GM19438 (cell line): Measurements from ENCODE around the gene TLNRD1.
A peak's percentile ranks its signal among the peaks of the same experiment; 100 is the strongest.

Experiments
- ATAC-seq: cut with Tn5 transposase; IDR thresholded peaks from one replicate; pipeline ENCODE4 v1.9.1; 2021; ENCODE audit warnings: low read depth; ENCODE audit not compliant: unreplicated experiment

TLNRD1 gene

GRCh38 chr15:81001152-81002008 is 657 bp downstream of the TLNRD1 start:
- peak; percentile 34 for ATAC-seq

DNA sequence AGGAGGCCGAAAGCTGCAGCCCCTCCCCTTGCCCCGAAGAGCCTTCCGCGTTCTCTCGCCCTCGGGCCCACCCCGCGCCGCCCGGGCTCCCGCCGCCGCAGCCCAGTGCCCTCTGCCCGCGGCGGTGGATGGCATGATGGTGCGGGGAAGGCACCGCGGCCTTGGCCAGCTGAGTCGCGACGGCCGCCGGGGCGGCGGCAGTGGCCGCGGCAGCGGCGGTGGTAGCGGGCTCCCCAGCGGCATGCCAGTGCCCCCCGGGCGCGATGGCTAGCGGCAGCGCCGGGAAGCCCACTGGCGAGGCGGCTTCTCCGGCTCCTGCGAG is 1.2 kb downstream of the TLNRD1 start:
- no peak for ATAC-seq

- no peak for ATAC-seq
Measured at GRCh38 chr15:81002331-81003096, 1.8 kb downstream of the TLNRD1 start.

GRCh38 chr15:81003097-81003350 is 2.3 kb downstream of the TLNRD1 start:
- no peak for ATAC-seq

DNA sequence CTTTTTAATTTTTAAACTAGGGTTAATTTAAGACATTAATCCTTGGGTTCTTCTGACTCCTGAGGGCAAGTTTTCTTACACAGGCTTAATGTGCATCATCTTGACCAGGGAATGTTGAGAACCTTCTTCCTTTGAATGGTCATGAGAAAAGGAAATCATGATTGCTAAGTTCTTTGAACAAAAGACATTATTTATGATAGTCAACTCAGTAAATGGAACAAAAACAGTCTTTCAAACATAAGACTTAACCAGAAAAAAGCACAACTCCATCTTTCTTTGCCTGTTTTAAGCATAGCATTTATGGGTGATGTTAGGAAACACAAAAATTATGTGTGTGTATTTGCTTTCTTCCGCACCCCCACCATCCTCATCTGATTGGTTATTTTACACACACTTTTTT is 5.4 kb downstream of the TLNRD1 start:
- no peak for ATAC-seq

- no peak for ATAC-seq
Measured at GRCh38 chr15:81007428-81008064, 6.8 kb downstream of the TLNRD1 start.

- no peak for ATAC-seq
Measured at GRCh38 chr15:81008312-81008711, 7.6 kb downstream of the TLNRD1 start.

- no peak for ATAC-seq
Measured at GRCh38 chr15:81010086-81010485, 9.4 kb downstream of the TLNRD1 start.

GRCh38 chr15:81011593-81011992 is 10.9 kb downstream of the TLNRD1 start:
- ATAC-seq, result no peak

- ATAC-seq, result no peak
Measured at GRCh38 chr15:81012588-81012987, 11.9 kb downstream of the TLNRD1 start.

DNA sequence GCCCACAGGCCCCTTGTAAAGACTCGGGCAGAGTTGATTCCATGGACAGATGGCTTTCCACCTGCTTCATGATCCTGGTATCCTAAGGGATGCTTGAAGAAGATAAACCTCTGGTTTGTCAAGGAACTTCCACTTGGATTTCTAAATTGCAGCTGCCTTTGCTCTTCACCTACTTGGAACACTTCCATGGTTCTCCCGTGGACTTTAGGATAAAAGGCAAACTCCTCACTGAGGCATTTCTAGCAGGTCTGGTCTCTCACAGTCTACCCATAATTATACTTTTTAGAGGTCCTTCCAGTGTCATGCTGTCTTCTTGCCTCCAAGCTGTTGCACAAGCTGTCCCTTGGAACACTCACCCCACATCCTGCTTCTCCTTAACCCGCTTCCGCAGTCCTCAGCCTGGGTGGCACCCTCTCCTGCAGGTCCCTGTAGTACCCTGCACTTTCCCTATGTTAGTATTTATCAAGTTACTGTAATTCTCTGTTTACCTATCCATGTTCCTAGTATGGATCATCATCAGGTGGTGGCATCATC is 12.7 kb downstream of the TLNRD1 start:
- no peak for ATAC-seq

GRCh38 chr15:81014446-81015093 is 13.8 kb downstream of the TLNRD1 start:
- no peak for ATAC-seq

- no peak for ATAC-seq
Measured at GRCh38 chr15:81015621-81016488, 15.1 kb downstream of the TLNRD1 start.

- no peak for ATAC-seq
Measured at GRCh38 chr15:81016489-81017068, 15.9 kb downstream of the TLNRD1 start.

DNA sequence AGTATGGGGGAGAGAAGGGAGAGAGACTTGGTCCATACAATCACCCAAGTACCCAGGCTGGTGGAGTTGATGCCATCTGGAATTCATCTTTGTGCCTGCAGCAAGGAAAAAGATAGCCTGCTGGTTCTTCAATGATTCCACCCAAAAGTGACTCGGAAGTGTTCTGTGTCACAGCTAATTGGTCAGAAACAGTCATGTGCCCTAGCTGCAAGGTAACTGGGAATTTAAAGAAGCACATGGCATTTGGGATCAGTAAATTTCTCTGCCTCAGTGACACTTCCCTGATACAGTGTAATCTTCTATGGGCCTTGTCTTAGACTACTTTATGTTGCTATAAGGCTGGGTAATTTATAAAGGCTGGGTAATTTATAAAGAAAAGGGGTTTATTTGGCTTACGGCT is 17.5 kb downstream of the TLNRD1 start:
- ATAC-seq, result no peak

- ATAC-seq, result no peak
Measured at GRCh38 chr15:81021321-81021720, 20.6 kb downstream of the TLNRD1 start.

DNA sequence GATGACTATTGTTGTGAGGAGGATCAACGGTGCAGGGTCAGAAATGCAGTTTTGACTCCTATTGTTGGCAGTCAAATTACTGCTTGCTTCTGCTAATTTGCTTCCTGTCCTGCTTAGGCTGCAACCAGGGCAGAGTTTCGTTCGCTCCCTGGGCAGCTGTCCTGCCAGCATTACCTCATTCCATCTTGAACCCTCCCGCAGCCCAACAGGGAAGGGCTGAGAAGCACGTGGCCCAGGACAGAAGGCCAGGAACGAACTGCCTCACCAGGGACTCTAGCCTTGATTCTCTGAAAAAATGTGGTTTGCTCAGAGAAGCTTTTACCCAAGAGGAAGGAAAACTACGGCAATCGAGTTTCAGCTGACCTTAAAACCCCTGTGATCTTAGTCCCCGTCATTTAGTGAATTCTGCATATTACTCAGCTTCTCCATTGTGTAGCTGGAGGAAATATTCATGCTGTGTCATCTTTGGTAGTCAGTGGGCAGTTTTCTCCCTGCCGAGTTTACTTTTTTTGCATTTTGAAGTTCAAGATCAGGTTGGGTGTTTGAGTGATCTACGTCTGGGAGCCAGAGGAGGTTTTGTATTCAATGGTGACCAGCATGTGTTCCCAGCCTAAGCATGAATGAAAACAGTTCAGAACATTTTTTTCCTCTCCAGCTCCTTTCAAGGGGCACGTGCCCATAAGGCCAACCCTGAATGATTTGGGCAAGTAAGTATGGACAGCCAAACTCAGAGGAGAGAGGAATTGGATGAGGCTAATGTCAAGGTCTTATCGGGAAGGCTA is 23.0 kb downstream of the TLNRD1 start:
- peak; percentile 91 for ATAC-seq

DNA sequence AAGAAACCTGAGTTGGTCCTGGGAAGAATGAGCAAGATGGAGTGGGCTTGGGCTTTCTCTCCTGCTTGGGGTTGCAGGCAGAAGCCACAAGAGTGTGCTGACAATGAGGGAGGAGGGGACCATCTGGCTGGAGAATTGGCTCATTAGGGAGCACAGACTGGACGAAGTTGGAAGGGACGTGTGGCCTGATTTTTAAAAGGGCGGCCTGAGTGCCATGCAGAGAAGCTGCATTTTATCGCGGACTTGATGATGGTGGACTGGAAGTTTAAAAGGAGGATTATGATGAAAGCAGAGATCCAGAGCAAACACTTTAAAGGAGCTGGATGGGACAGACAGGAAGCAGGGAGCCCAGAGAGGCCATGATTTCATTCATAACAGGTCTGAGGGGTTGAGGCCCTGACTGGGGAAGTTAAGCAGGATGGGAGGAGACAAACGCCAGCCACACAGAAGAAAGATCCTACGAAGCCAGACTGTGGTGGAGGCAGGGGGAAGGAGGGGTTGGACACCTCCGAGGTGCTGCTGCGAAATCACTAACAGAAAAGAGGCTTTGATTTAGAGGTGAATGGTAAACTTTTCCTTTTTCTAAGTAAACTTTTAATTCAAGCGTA is 23.6 kb downstream of the TLNRD1 start:
- ATAC-seq, result no peak

DNA sequence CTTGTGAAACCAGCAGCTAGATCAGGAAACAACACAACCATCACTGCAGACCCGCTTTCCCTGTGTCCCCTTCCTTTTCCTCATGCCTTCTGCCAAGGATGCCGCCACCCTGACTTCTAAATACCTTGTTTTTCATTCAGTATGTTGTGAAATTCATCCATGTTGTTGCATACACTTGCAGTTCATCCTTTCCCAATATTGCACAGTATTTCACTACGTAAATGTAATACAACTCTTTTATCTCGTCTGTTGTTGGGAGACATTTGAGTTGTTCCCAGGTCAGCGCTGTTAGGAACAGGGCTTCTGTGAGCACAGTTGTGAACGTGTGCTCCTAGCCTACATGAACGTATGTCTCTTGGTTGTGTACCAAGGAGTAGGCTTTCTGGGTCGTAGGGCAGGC is 24.2 kb downstream of the TLNRD1 start:
- no peak for ATAC-seq
